Measurements from ENCODE around the gene FAM110D. TPM values are rescaled to one million over a fixed set of nuclear protein-coding genes. Genes with fewer than 3 reads are reported as not detected.

FAM110D gene
- total RNA-seq, 1 experiment from 2014 or later: 0.55 TPM

GRCh38 chr1:26122988-26123973, 35.6 kb upstream of the FAM110D start:
- no peak for DNase-seq (ENCODE audit: low spot score)
- POLR2A ChIA-PET: no interaction called here
- no peak overlapping the region for H3K27ac Mint-ChIP-seq

More at GRCh38 chr1:26122988-26123973, 35.6 kb upstream of the FAM110D start:
- H3K4me1 Mint-ChIP-seq: peaks cover 12% of the 10 kb centered on the region
- TF ChIP-seq CTCF (IDR thresholded peaks at IDR 0.05): no peak
- TF ChIP-seq IRF1 (CRISPR knock-in tag; IDR thresholded peaks at IDR 0.05): no peak
- TF ChIP-seq ERG (CRISPR knock-in tag; IDR thresholded peaks at IDR 0.05): no peak
- no peak for TF ChIP-seq CBFB (CRISPR knock-in tag; IDR thresholded peaks at IDR 0.05; ENCODE audit: low read depth)
- no peak for TF ChIP-seq MYBL2 (CRISPR knock-in tag; IDR thresholded peaks at IDR 0.05)
- TF ChIP-seq ZNF219 (CRISPR knock-in tag; IDR thresholded peaks at IDR 0.05; ENCODE audit: borderline replicate concordance): no peak
- no peak for TF ChIP-seq FOXP1 (CRISPR knock-in tag; IDR thresholded peaks at IDR 0.05; ENCODE audit: borderline replicate concordance)
- TF ChIP-seq ZNF425 (CRISPR knock-in tag; conservative IDR thresholded peaks at IDR 0.05): no peak
- TF ChIP-seq CREB1 (CRISPR knock-in tag; IDR thresholded peaks at IDR 0.05): no peak
- TF ChIP-seq ATF1 (CRISPR knock-in tag; IDR thresholded peaks at IDR 0.05): no peak
- no peak for TF ChIP-seq CREM (CRISPR knock-in tag; IDR thresholded peaks at IDR 0.05)
- H3K27me3 Mint-ChIP-seq (ENCODE audit: low read depth): no peaks in the 10 kb centered on the region
- no peak for ATAC-seq
- CTCF ChIA-PET: interaction anchor here (0.7 to 1.5 kb wide), 2 partner anchors 87 to 111 kb away, joined by 3 to 6 read pairs; partner anchors contain the start of gene CEP85
- no peaks in the 10 kb centered on the region for H3K9me3 Mint-ChIP-seq
- H3K4me3 Mint-ChIP-seq: no peak overlapping the region
- H3K36me3 Mint-ChIP-seq: 0 out of 2 replicates have a peak, but pooled peaks cover 8% of the 10 kb centered on the region
